Measurements from ENCODE around the gene DTX2.
A peak's percentile ranks its signal among the peaks of the same experiment; 100 is the strongest.
"Not testable (repeated sequence)": the region's sequence is repeated elsewhere in the genome, so short reads cannot be mapped to it uniquely, and the experiment has no call there.

DTX2 gene

DNA sequence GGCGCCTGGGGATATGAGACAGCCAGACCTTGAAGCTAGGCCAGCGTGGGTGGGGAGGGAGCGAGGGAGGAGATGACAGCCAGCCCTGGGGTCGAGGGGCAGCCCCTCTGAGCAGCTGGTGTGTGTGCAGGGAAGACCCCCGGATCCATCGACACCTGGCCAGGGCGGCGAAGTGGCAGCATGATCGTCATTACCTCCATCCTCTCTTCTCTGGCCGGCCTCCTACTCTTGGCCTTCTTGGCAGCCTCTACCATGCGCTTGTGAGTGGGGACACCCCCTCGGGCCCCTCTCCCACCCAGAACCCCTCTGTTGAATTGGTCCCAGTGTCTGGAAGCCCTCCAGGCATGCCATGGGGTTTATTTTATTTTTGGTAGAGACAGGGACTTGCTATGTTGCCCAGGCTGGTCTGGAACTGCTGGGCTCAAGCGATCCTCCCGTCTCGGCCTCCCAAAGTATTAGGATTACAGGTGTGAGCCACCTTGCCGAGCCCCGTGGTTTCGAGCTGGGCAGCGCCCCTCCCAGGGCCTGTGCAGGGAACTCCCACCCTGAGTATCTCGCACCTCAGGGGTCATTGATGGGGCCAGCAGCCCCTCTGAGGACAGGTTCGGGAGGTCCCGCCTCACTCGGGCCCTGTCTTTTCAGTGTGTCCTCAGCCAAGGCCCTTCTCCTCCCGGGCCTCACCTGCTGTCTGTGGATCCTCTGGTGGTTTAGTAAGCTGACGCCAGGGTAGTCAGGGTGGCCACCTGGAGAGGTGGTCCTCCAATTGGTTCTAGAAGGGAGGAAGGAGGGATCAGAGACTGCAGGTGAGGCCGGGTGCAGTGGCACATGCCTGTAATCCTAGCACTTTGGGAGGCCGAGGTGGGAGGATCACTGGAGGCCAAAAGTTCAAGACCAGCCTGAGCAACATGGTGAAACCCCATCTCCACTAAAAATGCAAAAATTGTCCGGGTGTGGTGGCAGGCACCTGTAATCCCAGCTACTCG lies 52.6 kb downstream of the DTX2 start:
- no peak for DNase-seq

DNA sequence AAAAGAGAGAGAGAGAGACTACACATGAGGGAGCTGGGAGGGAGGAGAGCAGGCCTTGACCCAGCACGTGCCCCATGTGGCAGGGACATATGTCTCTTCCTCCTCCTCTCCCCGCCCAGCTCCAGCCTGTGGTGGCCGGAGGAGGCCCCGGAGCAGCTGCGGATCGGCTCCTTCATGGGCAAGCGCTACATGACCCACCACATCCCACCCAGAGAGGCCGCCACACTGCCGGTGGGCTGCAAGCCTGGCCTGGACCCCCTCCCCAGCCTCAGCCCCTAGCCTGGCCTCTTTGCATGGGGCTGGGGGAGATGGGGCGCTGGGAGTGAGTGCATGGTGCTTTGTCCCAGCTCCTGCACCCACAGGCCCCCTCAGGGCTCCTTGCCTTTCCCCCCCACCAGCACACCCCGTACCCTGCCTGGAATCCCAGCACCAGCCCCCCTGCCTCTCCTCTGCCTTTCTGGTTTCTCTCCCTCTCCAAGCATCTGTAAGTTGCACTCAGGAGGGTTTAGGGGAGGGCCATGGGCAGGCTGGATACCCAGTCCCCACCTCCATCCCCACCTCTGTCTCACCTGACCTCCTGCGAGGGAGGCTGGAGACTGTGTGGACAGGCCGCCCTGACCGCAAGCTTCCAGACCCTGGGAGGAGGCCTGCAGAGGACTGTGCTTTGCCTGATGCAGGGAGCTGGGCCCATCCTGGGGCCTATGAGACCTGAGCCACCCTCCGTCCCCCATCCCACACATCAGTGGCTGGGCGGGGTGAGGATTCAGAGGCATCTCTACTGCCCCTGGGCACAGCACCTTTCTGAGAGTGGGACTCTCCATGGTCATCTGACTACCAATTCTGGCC lies 53.6 kb downstream of the DTX2 start:
- DNase-seq, result no peak

DNA sequence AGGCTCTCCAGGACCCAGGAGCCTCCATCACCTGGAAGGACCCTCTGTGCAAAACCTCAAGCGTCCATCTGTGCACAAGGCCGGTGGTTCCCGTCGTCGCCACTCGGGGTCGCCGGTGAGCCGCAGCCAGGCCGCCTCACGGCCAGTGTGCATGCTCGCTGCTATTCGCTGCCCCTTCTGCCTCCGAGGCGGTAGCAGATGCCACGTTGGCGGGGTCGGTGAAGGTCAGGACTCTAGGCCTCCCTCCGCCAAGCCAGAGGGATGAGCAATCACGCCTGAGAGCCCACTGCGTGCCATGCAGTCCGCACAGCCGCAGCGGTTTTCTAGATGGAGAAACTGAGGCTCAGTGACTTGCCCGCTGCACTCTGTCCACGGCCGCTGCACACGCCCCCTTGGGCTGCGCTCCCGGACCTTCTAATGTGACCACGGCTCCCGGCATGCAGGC lies 54.5 kb downstream of the DTX2 start:
- DNase-seq, result no peak

- DNase-seq, result not testable (repeated sequence)
Measured at GRCh38 chr7:76516932-76517331, 55.4 kb downstream of the DTX2 start.

- DNase-seq, result not testable (repeated sequence)
Measured at GRCh38 chr7:76526183-76526582, 64.7 kb downstream of the DTX2 start.

DNA sequence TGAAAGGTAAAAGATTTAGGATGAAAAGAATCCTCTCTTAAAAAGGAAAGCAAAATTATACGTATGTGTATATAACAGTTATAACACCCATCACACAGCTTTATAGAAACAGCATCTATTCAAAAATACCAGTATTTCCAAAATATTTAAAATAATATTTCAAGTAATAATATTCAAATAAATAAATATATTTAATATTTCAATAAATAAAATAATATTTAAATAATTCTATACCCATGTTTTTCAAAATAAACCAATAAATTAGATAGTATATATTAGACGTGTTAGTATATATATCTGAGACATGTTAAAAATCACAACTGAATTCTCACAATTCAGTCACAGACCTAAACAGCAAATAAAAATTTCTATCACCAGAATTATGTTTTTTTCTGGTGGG lies 70.1 kb downstream of the DTX2 start:
- not testable (repeated sequence) for DNase-seq

DNA sequence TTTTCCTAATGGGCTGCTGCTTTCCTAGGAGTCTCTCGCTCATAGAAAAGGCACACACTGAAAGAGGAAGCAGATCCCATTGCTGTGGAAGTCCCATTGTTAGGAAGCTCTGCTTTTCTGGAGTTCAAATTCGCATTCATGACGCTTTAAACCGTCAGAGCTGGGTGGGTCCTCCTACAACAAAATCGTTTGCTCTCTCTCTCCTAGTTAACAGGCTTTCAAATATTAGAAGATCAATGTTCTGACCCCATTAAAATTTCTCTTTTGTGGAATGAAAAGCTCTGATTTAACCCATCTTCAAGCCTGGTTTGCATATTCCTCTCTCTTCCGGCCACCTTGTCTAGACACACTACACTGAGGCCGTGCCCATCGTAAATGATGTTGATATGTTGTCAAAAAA lies 81.7 kb downstream of the DTX2 start, which contains the start of gene SPDYE16:
TSS of gene SPDYE16 (minus strand) at position 101 of the 400 bp plus-strand sequence. CDS start 1,838 bp downstream, outside the sequence.
- not testable (repeated sequence) for DNase-seq

GRCh38 chr7:76549025-76549854 lies 87.7 kb downstream of the DTX2 start:
- DNase-seq, result peak; percentile 90

DNA sequence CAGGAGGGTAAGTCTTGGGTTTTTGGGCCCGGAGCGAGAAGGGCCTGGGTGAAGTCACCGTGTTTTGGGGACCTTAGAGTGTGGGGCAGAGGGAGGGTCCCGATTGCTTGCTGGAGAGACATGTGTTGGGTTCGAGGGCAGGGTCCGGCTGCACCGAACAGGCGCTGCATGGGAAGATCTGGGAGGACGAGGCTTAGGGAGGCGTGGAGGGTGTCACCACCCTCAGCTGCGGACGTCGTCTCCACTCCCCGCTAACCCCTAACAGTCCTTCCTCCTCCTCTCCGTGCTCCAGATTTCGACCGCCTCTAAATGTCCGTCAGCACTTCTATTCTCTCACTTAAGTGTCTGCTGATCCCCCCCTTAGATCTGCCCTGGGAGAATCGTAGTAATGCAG lies 88.3 kb downstream of the DTX2 start:
- not testable (repeated sequence) for DNase-seq

DNA sequence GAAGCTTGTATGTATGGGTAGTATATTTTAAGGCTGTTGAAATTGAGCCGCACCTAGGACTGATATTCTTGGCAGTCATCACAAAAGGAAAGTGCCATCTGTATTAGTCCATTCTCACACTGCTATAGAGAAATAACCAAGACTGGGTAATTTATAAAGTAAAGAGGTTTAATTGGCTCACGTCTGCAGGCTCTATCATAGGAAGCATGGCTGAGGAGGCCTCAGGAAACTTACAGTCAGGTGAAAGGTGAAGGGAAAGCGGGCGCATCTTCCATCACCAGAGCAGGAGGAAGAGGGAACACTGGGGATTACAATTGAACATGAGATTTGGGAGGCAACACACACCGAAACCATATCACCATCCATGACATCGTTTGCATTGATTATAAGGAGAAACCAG lies 90.5 kb downstream of the DTX2 start:
- DNase-seq, result not testable (repeated sequence)

Measured in NCI-H2171 treated with DMSO at 0.1 percent for 48 hours (cell line).